ENCODE results near the gene VLDLR.

VLDLR gene

GRCh38 chr9:2686911-2687310, 65.3 kb downstream of the VLDLR start:
- Histone ChIP-seq H3K4me3 (ENCODE audit: insufficient read depth, low read length, poor library complexity, severe bottlenecking) (no peak overlapping the region), H3K9me3 (ENCODE audit: insufficient read depth, low read length) (no peaks in the 10 kb centered on the region), H3K27ac (ENCODE audit: low read depth, low read length) (no peak overlapping the region), H3K9ac (ENCODE audit: low read length) (no peak overlapping the region), H3K36me3 (ENCODE audit: low read length) (no peaks in the 10 kb centered on the region), H3K79me2 (ENCODE audit: insufficient read depth, low read length) (no peaks in the 10 kb centered on the region), H3K4me2 (ENCODE audit: low read depth, low read length, poor library complexity, severe bottlenecking) (no peak overlapping the region), H3K27me3 (ENCODE audit: low read length) (no peaks in the 10 kb centered on the region), H3F3A (ENCODE audit: insufficient read depth) (no peaks in the 10 kb centered on the region), H3K9me2 (replicated peaks; ENCODE audit: insufficient read depth, low read length) (no peaks in the 10 kb centered on the region), H4K20me1 (ENCODE audit: low read depth, low read length) (no peaks in the 10 kb centered on the region), H2AFZ (ENCODE audit: low read depth, low read length, severe bottlenecking) (no peak overlapping the region)
- no peak for TF ChIP-seq EZH2phosphoT487 (conservative IDR thresholded peaks at IDR 0.05; ENCODE audit: low read length)
- no peak for TF ChIP-seq CTCF (IDR thresholded peaks at IDR 0.05; ENCODE audit: insufficient read depth, low read length, poor library complexity, severe bottlenecking)

GRCh38 chr9:2688636-2689035, 67.0 kb downstream of the VLDLR start:
- Histone ChIP-seq H4K20me1 (ENCODE audit: low read depth, low read length) (no peaks in the 10 kb centered on the region), H3K27me3 (ENCODE audit: low read length) (no peaks in the 10 kb centered on the region), H3K79me2 (ENCODE audit: insufficient read depth, low read length) (no peaks in the 10 kb centered on the region), H3K27ac (ENCODE audit: low read depth, low read length) (no peak overlapping the region), H3K36me3 (ENCODE audit: low read length) (no peaks in the 10 kb centered on the region), H2AFZ (ENCODE audit: low read depth, low read length, severe bottlenecking) (no peak overlapping the region), H3K9me3 (ENCODE audit: insufficient read depth, low read length) (no peaks in the 10 kb centered on the region), H3K9me2 (replicated peaks; ENCODE audit: insufficient read depth, low read length) (no peaks in the 10 kb centered on the region), H3K4me2 (ENCODE audit: low read depth, low read length, poor library complexity, severe bottlenecking) (no peak overlapping the region), H3F3A (ENCODE audit: insufficient read depth) (no peaks in the 10 kb centered on the region), H3K9ac (ENCODE audit: low read length) (no peak overlapping the region), H3K4me3 (ENCODE audit: insufficient read depth, low read length, poor library complexity, severe bottlenecking) (no peak overlapping the region)
- TF ChIP-seq EZH2phosphoT487 (conservative IDR thresholded peaks at IDR 0.05; ENCODE audit: low read length) = no peak
- TF ChIP-seq CTCF (IDR thresholded peaks at IDR 0.05; ENCODE audit: insufficient read depth, low read length, poor library complexity, severe bottlenecking) = no peak

- Histone ChIP-seq H2AFZ (ENCODE audit: low read depth, low read length, severe bottlenecking) (no peak overlapping the region), H3K27me3 (ENCODE audit: low read length) (no peaks in the 10 kb centered on the region), H3K36me3 (ENCODE audit: low read length) (no peaks in the 10 kb centered on the region), H3K9ac (ENCODE audit: low read length) (no peak overlapping the region), H4K20me1 (ENCODE audit: low read depth, low read length) (no peaks in the 10 kb centered on the region), H3K4me2 (ENCODE audit: low read depth, low read length, poor library complexity, severe bottlenecking) (no peak overlapping the region), H3K9me2 (replicated peaks; ENCODE audit: insufficient read depth, low read length) (no peaks in the 10 kb centered on the region), H3K9me3 (ENCODE audit: insufficient read depth, low read length) (no peaks in the 10 kb centered on the region), H3K79me2 (ENCODE audit: insufficient read depth, low read length) (no peaks in the 10 kb centered on the region), H3K27ac (ENCODE audit: low read depth, low read length) (no peak overlapping the region), H3F3A (ENCODE audit: insufficient read depth) (no peaks in the 10 kb centered on the region), H3K4me3 (ENCODE audit: insufficient read depth, low read length, poor library complexity, severe bottlenecking) (no peak overlapping the region)
- TF ChIP-seq CTCF (IDR thresholded peaks at IDR 0.05; ENCODE audit: insufficient read depth, low read length, poor library complexity, severe bottlenecking) (no peak), EZH2phosphoT487 (conservative IDR thresholded peaks at IDR 0.05; ENCODE audit: low read length) (no peak)
These were observed 69.6 kb downstream of the VLDLR start for GRCh38 chr9:2691212-2691611.

Data from SU-DHL-6 (cell line).